Gastrocnemius medialis (tissue), 4 donors: ENCODE results near the gene NOTCH4. TPM values are rescaled to one million over a fixed set of nuclear protein-coding genes. Genes with fewer than 3 reads are reported as not detected.
A peak's percentile ranks its signal among the peaks of the same experiment; 100 is the strongest.

Experiments used
- ATAC-seq, 2 donors: fragments of 150-250 bp; one replicate each; pipeline ENCODE4 v1.9.1; 2016
- DNase-seq, 2 donors: peaks; one replicate each; pipeline ENCODE4 v3.0.0-alpha.2; 2019
- H3K27ac ChIP-seq, 4 donors: fragments of 200-600 bp; sonication (generic); 1 replicate in 1 of 4; 2 replicates in 3 of 4; pipeline ENCODE4 v1.5.1; 2016 to 2018; ENCODE audit warnings: mild to moderate bottlenecking in 2 of 4, moderate library complexity in 1 of 4
- H3K27me3 ChIP-seq, 3 donors: fragments of 200-600 bp; sonication (generic) in 2 of 3; 1 replicate in 1 of 3; 2 replicates in 2 of 3; pipeline versions ENCODE4 v1.5.1 to v1.6.0; 2016 to 2019; ENCODE audit warnings: mild to moderate bottlenecking in 1 of 3, moderate library complexity in 1 of 3
- H3K36me3 ChIP-seq, 2 donors: fragments of 200-600 bp; sonication (generic) in 1 of 2; one replicate each; pipeline ENCODE4 v1.5.1; 2017 to 2018
- H3K4me1 ChIP-seq, 2 donors: fragments of 200-600 bp; sonication (generic) in 1 of 2; one replicate each; pipeline ENCODE4 v1.5.1; 2016 to 2017; ENCODE audit warnings: mild to moderate bottlenecking in 2 of 2
- H3K4me3 ChIP-seq, 4 donors: fragments of 200-600 bp; sonication (generic) in 3 of 4; 1 replicate in 1 of 4; 2 replicates in 3 of 4; pipeline ENCODE4 v1.5.1; 2016 to 2019; ENCODE audit warnings: mild to moderate bottlenecking in 2 of 4
- H3K9me3 ChIP-seq, 3 donors: fragments of 200-600 bp; sonication (generic) in 2 of 3; 1 replicate in 1 of 3; 2 replicates in 2 of 3; pipeline ENCODE4 v1.5.1; 2016 to 2019
- POLR2A ChIP-seq, 2 donors: fragments of 450-650 bp; IDR thresholded peaks; one replicate each; pipeline ENCODE4 v1.6.1; 2017; ENCODE audit warnings: antibody characterized with exemption in 2 of 2, mild to moderate bottlenecking in 2 of 2, moderate library complexity in 2 of 2
- in situ Hi-C, 4 donors: fragments of 200-750 bp; cut with MboI; loops; one replicate each; pipeline versions ENCODE4 v1.15.0 to v1.8.0; 2017; ENCODE audit warnings: low sequenced_read_pairs in 4 of 4
- intact Hi-C: fragments of 100-400 bp; cut with DNase I; formaldehyde crosslinking; loops from one replicate; pipeline ENCODE4 v1.15.1; 2023; ENCODE audit warnings: low total_unique reads
- total RNA-seq, 4 donors: library from RNA; depleted of rRNA; stranded (reverse); fragments of >200 nt; gene quantifications; one replicate each; pipeline versions ENCODE4 v1.1.0 to v1.2.3, GENCODE V29; 2016
- TF ChIP-seq, protein P1 (sequence below), 5 experiments: fragments of 450-650 bp in 3 of 5; fragments of 200-600 bp in 2 of 5; sonication (generic) in 2 of 5; IDR thresholded peaks in 4 of 5; conservative IDR thresholded peaks in 1 of 5; 1 replicate in 4 of 5; 2 replicates in 1 of 5; pipeline ENCODE4 v1.5.1; 2016 to 2019; ENCODE audit warnings: antibody characterized with exemption in 5 of 5, mild to moderate bottlenecking in 3 of 5, moderate library complexity in 3 of 5

NOTCH4 gene
- total RNA-seq, 4 donors from 2014 or later, result 6.8 to 21.1 (median 14.8) TPM

DNA sequence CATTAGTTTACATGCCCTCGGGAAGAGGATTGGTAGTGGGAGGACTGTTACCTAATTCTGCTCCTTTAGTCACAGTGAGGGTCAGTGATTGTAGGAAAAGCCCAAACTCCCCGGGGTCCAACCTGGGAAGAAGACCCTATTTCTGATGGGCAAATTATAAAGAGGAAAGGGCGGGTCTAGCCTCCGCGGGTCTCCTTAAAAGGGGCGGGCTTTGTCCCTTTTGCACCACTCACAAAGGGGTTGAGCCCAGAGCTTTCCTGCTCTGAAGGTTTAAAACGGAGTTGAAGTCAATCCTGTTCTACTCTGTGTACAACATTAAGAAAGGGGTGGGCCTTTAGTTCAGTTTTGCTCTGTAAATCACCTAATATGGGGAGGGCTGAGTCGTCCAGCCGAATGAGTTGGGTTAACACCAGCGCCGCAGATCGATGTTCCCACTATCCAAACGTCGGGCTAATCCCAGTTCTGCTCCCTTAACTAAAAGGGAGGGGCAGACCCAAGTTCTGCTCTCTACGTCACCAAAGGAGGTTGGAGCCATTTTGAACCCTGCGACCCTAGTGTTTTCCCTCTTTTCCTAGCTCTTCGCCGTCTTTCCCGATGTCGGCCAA, 46.6 kb downstream of the NOTCH4 start:
- intact Hi-C loops (loop anchor here (1.0 to 10.0 kb wide), 9 partner anchors 18 to 1138 kb away; partner anchors contain the start of genes B3GALT4, BRD2, CSNK2B and DXO), in situ Hi-C loops (loop anchor here in 3 of 4 donors (25.0 kb wide), 6 partner anchors 215 to 1565 kb away; partner anchors contain the start of genes BRD2 (in 3 of the 3), HLA-DMA (in 3 of the 3), APOM (in 2 of the 3) and BAG6 (in 2 of the 3))
- Histone ChIP-seq H3K9me3 (no peaks in the 10 kb centered on the region), H3K4me3 (peak overlapping the region; percentile 81 to 99 (median 96)), H3K36me3 (peaks cover 0 to 19% of the 10 kb centered on the region in 2 donors), H3K27ac (peak overlapping the region; percentile 92 to 99 (median 96)), H3K27me3 (no peaks in the 10 kb centered on the region), H3K4me1 (peaks cover 36 to 46% of the 10 kb centered on the region in 2 donors)
- DNase-seq (no peak), ATAC-seq (peak; percentile 6 to 12)
- peak; percentile 19 to 48 for TF ChIP-seq POLR2A (IDR thresholded peaks at IDR 0.05)
- TF ChIP-seq, protein P1, sequence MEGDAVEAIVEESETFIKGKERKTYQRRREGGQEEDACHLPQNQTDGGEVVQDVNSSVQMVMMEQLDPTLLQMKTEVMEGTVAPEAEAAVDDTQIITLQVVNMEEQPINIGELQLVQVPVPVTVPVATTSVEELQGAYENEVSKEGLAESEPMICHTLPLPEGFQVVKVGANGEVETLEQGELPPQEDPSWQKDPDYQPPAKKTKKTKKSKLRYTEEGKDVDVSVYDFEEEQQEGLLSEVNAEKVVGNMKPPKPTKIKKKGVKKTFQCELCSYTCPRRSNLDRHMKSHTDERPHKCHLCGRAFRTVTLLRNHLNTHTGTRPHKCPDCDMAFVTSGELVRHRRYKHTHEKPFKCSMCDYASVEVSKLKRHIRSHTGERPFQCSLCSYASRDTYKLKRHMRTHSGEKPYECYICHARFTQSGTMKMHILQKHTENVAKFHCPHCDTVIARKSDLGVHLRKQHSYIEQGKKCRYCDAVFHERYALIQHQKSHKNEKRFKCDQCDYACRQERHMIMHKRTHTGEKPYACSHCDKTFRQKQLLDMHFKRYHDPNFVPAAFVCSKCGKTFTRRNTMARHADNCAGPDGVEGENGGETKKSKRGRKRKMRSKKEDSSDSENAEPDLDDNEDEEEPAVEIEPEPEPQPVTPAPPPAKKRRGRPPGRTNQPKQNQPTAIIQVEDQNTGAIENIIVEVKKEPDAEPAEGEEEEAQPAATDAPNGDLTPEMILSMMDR (IDR thresholded peaks at IDR 0.05 in 4 of 5, conservative IDR thresholded peaks at IDR 0.05 in 1 of 5), result no peak

DNA sequence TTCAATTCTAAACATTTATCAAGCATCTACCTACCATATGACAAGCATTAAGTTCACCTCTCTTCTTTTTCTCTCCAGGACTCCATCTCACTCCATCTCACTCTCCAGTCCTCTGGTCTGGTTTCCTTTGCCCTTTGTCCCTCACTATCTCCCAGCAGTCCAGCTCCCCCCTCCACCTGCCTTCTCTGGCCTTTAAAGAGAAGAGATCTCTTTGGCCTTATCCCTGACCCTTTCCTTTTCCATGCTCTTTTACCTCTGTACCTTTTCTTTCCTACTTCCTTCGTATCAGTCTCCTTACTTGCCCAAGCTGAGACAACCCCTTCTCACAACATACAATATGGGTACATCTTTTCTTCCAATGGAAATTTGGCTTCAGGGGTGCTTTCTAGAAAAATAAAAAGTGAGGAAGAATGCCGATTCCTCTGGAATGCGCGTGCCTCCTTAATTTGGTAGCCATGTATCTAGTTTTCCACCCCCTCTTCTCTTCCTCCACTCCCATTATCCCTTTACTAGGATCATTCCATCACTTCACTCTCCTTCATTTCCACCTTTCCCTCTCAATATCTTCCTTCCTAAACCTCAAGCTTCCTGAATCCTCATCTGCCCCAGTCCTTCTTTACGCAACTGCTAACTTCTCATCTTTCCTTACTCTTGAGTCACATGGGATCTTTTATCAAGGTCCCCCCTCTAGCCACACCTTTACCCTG, 47.2 kb downstream of the NOTCH4 start:
- in situ Hi-C loops, result loop anchor here in 3 of 4 donors (25.0 kb wide), 6 partner anchors 214 to 1564 kb away; partner anchors contain the start of genes BRD2 (in 3 of the 3), HLA-DMA (in 3 of the 3), APOM (in 2 of the 3) and BAG6 (in 2 of the 3)
- H3K36me3 ChIP-seq, result peaks cover 0 to 19% of the 10 kb centered on the region in 2 donors
- no peaks in the 10 kb centered on the region for H3K27me3 ChIP-seq
- H3K4me1 ChIP-seq, result peaks cover 35 to 40% of the 10 kb centered on the region in 2 donors
- H3K27ac ChIP-seq, result peak overlapping the region; percentile 92 to 99 (median 96)
- ATAC-seq (peak in 1 of 2 donors; percentile 9), DNase-seq (no peak)
- TF ChIP-seq, protein P1 (IDR thresholded peaks at IDR 0.05 in 4 of 5, conservative IDR thresholded peaks at IDR 0.05 in 1 of 5), result no peak
- TF ChIP-seq POLR2A (IDR thresholded peaks at IDR 0.05), result no peak
- H3K9me3 ChIP-seq, result no peaks in the 10 kb centered on the region
- H3K4me3 ChIP-seq, result peak overlapping the region; percentile 81 to 99 (median 96)
- intact Hi-C loops, result loop anchor here (1.0 to 10.0 kb wide), 10 partner anchors 19 to 1138 kb away; partner anchors contain the start of genes B3GALT4, BRD2, CSNK2B and DXO

DNA sequence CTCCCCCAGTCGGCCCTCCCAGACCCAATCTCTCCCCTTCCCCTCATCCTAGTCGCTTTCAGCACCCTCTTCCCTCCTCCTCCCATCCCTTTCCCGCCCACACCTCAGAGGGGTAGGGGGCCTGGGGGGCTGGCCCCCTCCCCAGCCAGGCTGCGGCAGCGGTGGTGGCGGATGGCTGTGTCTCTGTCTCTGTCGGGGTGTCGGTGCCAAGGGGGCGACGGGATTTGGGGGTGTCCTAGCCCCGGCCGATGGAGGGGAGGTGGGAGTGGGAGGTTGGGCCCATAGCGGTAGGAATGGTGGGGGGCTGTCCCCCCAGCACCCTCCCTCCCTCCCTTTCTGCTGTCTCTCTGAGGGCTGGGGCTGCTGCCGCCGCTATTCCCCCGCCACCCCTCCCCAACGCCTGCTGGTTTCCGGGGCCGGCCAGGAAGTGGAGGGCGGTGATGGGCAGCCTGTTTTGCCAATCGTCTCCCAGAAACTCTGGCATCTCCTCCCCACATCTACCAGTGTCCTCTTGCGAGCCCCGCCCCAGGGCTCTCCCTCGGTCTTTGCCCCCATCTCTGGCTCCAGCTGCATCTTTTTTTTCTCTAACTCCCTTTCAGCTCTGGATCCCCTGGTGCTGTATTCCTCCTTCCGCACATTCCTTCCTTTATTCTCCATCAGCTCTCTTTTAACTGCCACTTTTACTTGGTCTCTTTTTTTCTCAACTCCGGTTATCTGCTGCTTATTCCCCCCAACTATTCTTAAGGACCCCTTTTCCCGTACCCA, 48.0 kb downstream of the NOTCH4 start, which contains the start of gene AGPAT1:
AGPAT1 (minus strand) TSS at position 374 of the 765 bp plus-strand sequence. CDS start 4,588 bp downstream, outside the sequence.
- TF ChIP-seq POLR2A (IDR thresholded peaks at IDR 0.05), result peak; percentile 69 to 83
- TF ChIP-seq, protein P1 (IDR thresholded peaks at IDR 0.05 in 4 of 5, conservative IDR thresholded peaks at IDR 0.05 in 1 of 5), result no peak
- intact Hi-C loops, result loop anchor here (1.0 to 10.0 kb wide), 8 partner anchors 46 to 1139 kb away; partner anchors contain the start of genes B3GALT4, BRD2, CSNK2B and DXO

DNA sequence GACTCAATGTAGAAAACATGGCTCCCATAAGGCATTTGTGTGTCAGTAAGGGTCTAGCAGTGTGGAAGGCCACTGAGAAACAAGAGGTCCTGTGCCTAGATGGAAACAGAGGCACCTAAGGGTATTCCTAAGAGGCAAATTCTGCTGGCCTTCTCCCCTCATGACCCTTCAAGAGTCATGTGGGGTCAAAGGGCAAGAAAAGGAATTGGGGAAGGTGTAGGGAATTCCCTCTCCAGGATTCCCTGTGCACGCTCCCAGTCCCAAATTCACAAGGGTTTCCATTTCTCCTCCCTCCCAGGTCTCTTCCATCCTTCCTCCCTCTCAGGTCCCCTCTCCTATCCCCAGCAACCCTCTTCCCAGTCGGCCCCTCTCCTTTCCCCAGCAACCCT, 48.6 kb downstream of the NOTCH4 start:
- no peak for ATAC-seq
- H3K4me1 ChIP-seq, result peaks cover 35 to 37% of the 10 kb centered on the region in 2 donors
- in situ Hi-C loops, result loop anchor here in 3 of 4 donors (25.0 kb wide), 6 partner anchors 213 to 1563 kb away; partner anchors contain the start of genes BRD2 (in 3 of the 3), HLA-DMA (in 3 of the 3), APOM (in 2 of the 3) and BAG6 (in 2 of the 3)

More for the DNA sequence above, 48.0 kb downstream of the NOTCH4 start, which contains the start of gene AGPAT1:
- in situ Hi-C loops, result loop anchor here in 3 of 4 donors (25.0 kb wide), 6 partner anchors 214 to 1564 kb away; partner anchors contain the start of genes BRD2 (in 3 of the 3), HLA-DMA (in 3 of the 3), APOM (in 2 of the 3) and BAG6 (in 2 of the 3)
- peaks cover 35 to 40% of the 10 kb centered on the region in 2 donors for H3K4me1 ChIP-seq
- peaks cover 0 to 13% of the 10 kb centered on the region in 2 donors for H3K36me3 ChIP-seq
- peak within 1 kb of the TSS; percentile 81 to 99 (median 96) for H3K4me3 ChIP-seq
- peak; percentile 56 to 63 for ATAC-seq
- H3K27ac ChIP-seq, result peak within 1 kb of the TSS; percentile 92 to 99 (median 96)
- peak; percentile 96 to 98 for DNase-seq
- no peaks in the 10 kb centered on the region for H3K27me3 ChIP-seq
- no peaks in the 10 kb centered on the region for H3K9me3 ChIP-seq

More for the DNA sequence above, 48.6 kb downstream of the NOTCH4 start:
- intact Hi-C loops, result loop anchor here (5.0 to 10.0 kb wide), 6 partner anchors 201 to 1139 kb away; partner anchors contain the start of genes B3GALT4, BRD2, CSNK2B and DXO
- TF ChIP-seq, protein P1 (IDR thresholded peaks at IDR 0.05 in 4 of 5, conservative IDR thresholded peaks at IDR 0.05 in 1 of 5), result no peak
- no peak for TF ChIP-seq POLR2A (IDR thresholded peaks at IDR 0.05)
- DNase-seq, result no peak
- peak overlapping the region; percentile 92 to 99 (median 96) for H3K27ac ChIP-seq
- no peaks in the 10 kb centered on the region for H3K27me3 ChIP-seq
- H3K9me3 ChIP-seq, result no peaks in the 10 kb centered on the region
- H3K36me3 ChIP-seq, result peaks cover 0 to 10% of the 10 kb centered on the region in 2 donors
- peak overlapping the region; percentile 81 to 99 (median 96) for H3K4me3 ChIP-seq
